Activated CD4-positive, alpha-beta T cell treated with anti-CD3 and anti-CD28 coated beads, Interleukin-2, Interleukin-4, amounts not matched to agents 100 ng/mL and 50 ng/mL, durations not matched to agents 16 hours and 8 hours (primary cell): ENCODE results near the gene PGLYRP4.

Experiments used
- DNase-seq: peaks from one replicate; pipeline ENCODE4 v3.0.0-alpha.2; 2020; ENCODE audit warnings: low spot score

PGLYRP4 gene

DNA sequence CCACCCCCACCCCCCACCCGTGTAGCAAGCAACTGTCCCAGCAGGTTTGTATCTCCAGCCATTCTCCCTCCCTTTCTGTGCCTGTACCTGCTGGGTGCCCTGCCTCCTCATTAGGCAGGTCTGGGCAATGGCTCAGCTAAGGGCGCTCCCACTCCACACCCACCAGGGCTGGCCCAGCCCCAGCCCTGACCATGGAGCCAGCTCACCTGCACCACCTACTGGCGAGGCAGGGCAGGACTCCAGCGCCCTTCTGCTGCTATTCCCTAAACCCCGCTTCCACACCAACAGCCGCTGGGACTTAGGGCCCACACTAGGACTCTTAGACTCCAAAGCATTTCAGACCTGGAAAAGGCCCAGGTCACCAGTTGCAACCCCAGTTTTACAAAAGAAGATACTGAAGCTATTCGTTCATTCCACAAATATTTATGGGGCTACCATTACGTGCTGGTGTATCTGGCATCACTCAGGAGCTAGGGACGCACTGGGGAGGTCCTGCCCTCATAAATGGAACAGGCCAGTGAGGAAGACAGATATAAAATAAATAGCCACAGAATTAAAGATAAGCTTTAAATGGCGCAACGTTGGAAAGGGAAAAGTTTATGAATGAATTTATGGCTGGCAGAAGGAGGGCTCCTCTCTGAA lies 59.9 kb downstream of the PGLYRP4 start:
- peak; percentile 36 for DNase-seq
